ENCODE data around the gene TET3. TPM values are rescaled to one million over a fixed set of nuclear protein-coding genes. Genes with fewer than 3 reads are reported as not detected.

The TET3 gene
- total RNA-seq, 1 donor from 2014 or later, result 3.7 TPM

DNA sequence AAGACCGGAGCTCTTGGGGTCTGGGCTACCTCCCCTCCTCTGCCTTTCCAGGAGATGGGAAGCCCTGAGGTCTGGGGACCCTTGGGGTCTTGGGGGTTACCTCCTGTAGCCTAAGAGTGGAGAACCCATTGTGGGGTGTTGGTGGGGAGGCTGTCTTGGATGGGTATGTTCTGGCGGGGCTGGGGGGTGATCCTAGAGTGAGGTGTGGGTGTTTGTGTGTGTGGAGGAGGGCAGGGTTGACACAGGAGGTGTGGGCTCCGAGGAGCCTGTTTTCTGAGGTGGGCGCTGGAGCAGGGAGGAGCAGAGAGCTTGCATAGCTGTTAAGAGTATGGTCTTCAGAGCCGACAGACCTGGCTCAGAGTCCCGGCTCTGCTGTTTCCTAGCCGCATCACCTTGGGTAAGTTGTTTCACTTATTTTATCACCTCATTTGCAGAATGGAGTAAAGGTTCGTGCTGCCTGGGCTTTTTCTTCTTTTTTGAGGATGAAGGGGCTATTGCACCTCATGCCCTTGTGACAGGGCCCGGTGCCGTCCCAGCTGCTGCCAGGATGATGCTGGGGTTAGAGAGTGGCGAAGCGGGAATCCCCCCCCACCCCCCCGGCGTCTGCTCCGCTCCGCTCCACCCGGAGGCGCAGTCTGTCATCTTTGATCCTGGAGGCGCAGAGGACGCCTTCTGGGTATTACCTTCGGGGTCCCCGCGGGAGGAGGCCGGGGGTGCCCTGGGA, 17.2 kb downstream of the TET3 start:
- intact Hi-C loops (cut with DNase I), result loop anchor here (5.0 kb wide), 1 partner anchor 75 kb away; the partner anchor contains the start of gene DGUOK

DNA sequence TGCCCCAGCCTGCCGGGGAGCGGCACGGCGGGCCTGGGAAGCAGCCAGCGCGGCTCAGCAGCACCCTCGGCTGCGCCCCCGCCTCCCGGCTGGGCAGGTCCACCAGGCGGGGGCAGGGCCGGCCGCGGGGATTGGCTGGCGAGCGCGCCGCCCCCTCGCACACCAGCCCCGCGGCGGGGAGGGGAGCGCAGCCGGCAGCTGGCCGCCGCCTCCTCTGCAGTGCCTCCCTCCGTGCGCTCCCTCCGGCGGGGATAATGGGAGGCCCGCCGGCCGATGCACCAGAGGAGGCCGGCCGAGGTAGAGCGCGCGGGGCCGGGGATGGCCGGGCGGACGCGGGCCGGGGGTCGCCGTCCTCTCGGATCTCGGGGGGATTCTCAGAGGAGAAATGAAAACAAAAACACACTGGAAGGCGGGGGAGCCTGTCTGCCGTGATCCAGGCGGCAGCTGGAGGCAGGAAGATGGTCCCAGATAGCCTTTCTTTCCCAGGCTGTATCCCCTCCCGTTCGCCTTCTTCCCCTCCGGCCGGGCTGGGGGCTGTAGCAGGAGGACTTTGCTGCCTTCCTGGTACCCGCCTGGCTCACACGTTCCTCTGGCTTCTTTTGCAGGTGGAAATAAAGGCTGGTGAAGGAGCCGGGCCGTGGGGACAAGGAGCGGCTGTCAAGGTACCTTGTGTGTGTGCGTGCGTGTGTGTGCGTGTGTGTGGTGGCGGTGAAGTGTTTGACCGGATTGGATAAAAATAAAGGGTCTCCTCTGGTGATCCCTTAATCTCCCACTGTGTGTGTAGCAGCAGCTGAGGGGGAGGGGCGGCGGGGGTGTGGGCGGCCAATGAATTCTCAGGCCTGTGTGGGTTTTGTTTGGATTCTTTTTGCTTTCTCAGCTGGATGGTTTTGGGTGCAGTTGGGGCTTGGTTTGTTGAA, 18.1 kb downstream of the TET3 start:
- intact Hi-C loops (cut with DNase I), result loop anchor here (5.0 kb wide), 1 partner anchor 75 kb away; the partner anchor contains the start of gene DGUOK
- DNase-seq (ENCODE audit: low spot score), result peak; percentile 90

More for the DNA sequence above, 17.2 kb downstream of the TET3 start:
- DNase-seq (ENCODE audit: low spot score), result no peak

DNA sequence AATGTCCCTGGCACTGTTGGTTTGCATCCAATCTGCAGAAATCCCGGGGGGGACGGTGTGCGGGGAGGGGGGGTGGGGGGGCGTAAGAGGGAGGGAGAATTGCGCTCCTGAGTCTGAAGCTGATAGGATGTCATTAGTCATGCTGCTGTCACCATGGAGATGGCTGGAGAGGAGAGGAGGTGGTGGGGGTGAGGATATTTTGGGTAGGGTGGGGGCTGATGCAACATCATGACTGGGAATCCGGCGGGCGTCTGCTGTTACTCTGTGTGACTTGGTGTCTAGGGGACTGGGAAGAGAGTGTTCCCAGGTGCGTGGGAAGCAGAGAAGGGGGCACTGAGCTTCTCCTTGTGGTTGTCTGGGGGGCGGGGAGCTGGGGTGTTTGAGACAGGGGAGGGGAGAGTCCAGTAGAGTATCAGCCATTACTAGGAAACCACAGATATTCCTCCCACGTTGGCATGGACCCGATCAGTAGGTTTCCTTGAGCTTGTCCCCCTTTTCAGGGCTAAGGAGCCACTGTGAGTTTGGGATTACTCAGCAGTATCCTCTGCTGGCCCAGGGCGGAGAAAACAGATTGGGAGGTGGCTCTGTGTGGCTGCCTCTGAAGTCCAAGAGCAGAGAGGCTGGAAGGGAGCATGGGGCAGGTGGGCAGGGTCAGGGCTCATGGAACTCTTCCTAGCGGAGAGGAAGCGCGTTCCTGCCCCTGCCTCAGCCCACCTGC, 18.9 kb downstream of the TET3 start:
- no peak for DNase-seq (ENCODE audit: low spot score)
- intact Hi-C loops (cut with DNase I), result loop anchor here (5.0 kb wide), 1 partner anchor 76 kb away; the partner anchor contains the start of gene DGUOK

DNA sequence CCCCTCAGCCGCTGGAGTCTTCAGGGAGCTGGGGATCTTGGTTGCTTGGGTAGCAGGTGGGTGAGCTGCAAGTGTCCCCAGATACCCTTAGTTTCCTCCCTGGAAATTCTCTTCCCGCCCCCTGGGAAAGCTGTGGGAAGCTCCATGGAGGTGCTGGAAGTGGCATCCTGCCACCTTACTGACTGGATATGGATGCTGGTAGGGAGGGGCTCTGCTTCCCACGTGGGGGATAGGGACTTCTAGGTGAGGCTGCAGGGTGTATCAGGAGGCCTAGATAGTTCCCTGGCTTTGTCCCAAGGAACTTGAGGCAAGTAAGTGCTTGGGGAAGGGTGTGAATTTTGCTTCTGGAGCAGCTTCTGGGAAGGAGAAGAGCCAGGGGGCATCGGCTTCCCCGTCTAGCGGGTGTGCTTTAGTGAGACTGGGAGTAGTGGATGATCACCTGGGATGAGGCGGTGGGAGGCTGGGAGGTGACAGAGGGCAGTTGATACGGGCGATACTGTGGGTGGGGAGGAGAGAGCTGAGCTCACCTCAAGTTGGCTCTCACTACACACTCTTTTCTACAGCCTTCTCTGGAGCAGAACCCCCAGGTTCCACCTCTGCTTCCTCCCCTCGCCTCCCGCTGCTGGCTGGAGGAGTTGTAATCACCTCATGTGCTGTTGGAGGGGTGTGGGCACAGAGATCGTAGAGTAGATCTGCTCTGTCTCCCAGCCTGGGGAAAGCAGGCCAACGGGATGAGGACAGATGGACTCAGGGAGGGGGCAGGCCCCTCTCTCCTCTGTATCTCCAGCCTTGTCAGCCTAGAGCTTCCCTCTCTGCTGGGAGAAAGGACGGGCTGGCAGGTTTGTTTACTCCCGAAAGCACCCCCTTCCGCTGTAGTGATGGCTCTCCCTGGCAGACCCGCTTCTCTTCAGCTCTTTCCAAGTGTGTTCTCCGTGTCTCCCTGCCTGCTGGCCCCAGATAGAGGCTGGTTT, 19.8 kb downstream of the TET3 start:
- DNase-seq (ENCODE audit: low spot score), result no peak
- intact Hi-C loops (cut with DNase I), result loop anchor here (5.0 kb wide), 1 partner anchor 77 kb away; the partner anchor contains the start of gene DGUOK

DNA sequence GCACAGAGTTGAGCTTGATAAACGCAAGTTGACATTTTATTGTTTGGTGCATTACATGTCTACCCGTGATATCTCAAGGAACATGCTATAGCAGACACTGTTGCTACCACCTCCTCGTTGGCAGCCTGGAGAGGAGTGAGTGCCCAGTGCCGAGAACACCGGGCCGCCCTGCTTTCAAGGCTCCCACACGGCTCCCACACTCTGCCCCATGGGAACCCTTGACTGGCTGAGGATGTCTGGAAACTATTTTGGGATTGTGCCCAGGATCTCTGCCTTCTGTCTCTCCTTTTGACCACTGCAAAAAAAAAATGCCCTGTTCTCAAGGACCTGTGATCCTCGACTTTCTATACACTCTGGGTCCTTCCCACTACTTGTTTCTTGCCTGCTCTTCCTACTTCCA, 21.1 kb downstream of the TET3 start:
- DNase-seq (ENCODE audit: low spot score), result no peak
- intact Hi-C loops (cut with DNase I), result no loop called here

DNA sequence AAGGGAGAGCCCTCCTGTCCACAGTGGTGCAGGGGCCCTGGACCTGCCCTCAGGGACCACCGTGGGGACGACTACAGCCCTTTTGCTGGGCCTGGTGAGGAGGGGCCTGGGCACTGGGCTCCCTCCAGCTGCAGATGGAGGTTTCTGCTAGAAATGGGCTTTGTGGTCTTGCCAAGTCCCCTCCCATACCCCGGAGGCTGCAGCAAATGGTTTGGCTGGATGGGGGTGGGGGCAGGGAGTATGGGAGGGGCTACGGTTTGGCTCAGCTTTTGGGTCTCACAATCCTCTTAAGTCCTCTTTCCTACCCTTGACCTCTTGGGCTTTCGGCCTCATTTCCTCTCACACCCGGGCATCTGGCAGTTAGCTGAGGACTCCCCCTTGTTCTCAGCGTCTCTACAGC, 21.7 kb downstream of the TET3 start:
- intact Hi-C loops (cut with DNase I), result no loop called here
- no peak for DNase-seq (ENCODE audit: low spot score)

DNA sequence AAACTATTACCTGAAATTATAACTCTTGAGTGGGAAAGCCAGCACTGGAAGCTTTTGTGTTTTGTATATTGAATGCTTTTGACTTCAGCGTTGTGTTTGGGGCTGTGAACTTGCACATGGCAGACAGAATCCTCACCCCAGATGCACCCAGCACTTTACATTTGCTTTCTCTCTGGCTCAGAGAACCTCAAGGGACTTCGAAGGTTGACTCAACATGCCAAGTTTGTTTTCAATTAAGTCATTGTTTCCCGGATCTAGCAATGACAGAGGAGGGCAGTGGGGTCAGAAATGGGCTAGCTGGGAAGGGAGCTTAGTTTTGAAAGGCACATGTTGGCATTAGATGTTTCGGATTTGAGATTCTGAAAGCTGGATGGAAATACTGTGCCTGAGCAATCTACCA, 22.4 kb downstream of the TET3 start:
- intact Hi-C loops (cut with DNase I), result no loop called here
- DNase-seq (ENCODE audit: low spot score), result no peak

DNA sequence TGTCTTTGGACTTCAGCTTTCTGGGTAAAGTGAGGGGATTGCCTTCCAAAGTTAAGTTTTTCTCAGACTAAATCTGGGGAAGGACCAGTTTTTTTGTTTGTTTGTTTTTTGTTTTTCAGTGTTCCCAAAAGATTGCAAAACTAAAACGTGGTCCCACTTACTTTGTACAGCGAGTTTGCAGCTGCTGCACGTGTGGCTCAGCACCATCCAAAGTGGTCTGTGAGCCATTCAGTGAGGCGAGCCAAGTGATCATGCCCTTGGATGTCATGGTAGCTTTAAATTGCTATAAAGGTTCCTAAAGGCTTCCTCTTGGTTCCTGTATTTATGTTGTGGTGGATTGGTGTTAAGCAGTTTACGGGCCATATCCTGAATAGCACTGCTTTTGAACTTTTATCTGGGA, 23.0 kb downstream of the TET3 start:
- intact Hi-C loops (cut with DNase I), result no loop called here
- no peak for DNase-seq (ENCODE audit: low spot score)

DNA sequence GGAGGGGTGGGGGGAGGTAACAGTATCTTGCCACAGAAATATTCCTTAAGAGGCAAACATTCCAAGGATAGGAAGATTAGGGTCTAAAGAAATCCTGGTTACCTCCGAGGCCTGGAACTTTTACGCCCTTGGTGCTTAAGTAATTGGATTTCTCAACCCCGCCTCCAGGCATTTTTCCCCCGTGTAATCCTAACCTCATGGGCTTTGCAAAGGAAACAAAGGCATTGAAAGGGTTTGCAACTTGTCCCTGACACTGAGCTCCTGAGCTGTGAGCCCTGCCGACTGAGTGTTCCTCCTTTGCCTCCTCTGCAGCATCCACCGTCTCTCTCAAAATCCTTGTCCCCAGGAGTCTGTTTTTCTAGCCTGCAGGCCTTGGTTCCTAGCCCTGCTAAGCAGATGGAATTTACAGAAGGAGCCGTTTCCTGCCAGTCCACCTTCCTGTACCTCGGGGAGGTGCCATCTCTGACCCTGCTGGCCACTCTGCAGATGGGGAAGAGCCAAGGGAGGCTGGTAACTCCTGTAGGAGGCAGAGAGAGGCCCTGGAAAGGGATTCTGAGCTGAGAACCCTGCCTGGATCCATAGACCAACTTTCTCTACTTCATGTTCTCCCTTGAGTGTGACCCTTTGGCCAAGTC, 24.2 kb downstream of the TET3 start:
- intact Hi-C loops (cut with DNase I), result no loop called here
- DNase-seq (ENCODE audit: low spot score), result no peak

DNA sequence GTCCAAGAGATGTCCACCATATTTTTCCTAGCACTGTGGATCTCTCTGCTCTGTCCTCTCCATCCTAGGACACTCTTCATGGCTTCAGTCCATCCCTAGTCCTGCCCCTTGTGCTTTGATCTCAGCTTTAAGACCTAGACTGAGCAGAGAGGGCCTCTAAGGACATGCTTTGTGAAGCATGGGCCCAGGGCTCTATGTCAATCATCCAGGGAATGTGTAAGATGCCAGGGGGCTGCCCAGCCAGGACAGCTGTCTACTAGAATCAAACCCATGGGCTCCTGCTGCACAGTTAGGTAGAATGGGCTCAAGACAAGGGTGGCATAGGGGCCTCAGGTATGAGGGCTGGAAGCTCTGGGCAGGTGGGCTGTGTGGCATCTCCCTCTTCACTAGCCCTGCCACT, 24.9 kb downstream of the TET3 start:
- intact Hi-C loops (cut with DNase I), result no loop called here
- no peak for DNase-seq (ENCODE audit: low spot score)

DNA sequence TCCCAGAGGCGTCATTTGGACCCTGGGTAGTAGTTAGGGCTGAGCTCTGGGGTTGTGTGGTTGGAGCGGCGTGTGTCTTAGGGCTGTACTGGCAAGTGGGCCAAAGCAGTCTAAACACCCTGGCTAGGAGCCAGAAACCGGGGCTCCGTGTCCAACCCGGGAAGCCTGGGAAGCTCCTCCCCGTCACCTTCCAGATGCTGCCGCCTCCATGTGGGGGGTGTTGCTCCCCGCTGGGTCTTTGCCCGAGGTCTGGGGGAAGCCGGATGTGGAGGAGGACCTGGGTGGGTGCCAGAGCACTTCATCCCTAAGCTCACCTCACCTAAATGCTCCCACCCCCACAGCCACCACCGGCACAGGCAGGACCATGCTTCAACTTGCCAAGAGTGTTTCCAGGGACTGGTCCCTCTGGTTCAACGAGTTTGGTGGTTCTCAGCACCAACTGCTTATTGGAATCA, 25.4 kb downstream of the TET3 start:
- no peak for DNase-seq (ENCODE audit: low spot score)
- intact Hi-C loops (cut with DNase I), result no loop called here

DNA sequence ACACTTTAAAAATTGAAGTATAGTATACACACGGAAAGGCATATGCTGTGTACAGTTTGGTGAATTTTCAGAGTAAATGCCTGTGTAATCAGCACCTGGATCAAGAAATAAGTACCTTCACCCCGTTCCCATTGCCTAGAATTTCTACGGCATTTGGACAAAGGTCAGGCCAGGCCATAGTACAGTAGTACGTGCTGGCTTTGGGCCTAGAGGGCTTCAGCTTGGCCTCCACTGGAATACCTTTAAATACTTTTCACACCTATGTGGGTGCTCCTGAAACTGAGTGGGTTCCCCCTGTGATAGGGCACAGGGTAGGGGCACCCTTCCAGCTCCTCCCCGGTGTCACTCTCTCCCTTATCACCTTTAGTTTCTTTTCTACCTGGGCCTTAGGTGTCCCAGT, 26.5 kb downstream of the TET3 start:
- no peak for DNase-seq (ENCODE audit: low spot score)
- intact Hi-C loops (cut with DNase I), result no loop called here

DNA sequence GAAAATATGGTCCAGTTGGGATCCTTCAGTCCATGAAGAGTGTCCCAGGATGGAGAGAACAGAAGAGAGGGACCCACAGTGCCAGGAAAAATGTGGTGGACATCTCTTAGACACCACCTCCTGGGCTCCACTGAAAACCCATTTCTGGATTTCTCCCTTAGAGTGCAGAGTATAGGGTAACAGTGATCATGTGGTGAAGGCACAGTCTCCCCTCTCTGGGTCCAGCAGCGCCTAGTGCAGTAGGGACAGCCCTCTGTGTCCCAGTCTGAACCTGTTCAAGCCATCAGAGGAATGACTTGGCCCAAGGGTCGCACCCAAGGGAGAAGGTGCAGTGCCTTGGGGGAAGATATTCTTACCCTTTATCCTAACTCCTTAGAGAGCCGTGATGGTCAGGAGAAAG, 30.1 kb downstream of the TET3 start:
- DNase-seq (ENCODE audit: low spot score), result no peak
- intact Hi-C loops (cut with DNase I), result no loop called here

DNA sequence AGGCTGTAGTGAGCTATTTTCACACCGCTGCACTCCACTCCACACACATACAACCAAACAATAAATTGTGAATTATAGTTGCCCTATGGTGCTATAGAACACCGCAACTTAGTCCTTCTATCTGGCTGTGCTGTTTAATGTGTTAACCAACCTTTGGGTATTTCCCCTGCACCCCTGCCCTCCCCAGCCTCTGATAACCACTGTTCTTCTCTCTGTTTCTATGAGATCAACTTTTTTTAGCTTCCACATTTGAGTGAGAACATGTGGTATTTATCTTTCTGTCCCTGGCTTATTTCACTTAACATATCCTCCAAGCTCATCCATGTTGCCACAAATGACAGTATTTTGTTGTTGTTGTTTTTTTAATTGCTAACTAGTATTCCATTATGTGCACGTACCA, 32.5 kb downstream of the TET3 start:
- intact Hi-C loops (cut with DNase I), result no loop called here
- DNase-seq (ENCODE audit: low spot score), result no peak

DNA sequence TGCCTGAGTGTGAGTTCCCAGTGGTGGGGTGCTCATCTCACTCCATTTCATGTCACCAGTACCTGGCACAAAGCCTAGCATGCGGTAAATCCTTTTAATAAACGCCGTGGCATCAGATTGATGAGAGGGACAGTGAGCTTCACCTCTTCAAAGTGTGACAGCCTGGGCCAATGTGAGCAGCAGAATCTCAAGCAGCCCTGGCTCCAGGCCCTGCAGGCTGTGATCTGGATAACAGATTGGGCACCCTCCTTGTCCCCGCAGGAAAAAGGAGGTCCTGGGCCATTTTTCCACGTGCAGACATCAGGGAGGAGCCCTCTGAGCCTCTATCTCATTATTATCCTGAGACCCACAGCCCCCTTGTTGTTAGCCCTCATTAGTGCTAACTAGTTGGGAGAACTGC, 34.8 kb downstream of the TET3 start:
- no peak for DNase-seq (ENCODE audit: low spot score)

DNA sequence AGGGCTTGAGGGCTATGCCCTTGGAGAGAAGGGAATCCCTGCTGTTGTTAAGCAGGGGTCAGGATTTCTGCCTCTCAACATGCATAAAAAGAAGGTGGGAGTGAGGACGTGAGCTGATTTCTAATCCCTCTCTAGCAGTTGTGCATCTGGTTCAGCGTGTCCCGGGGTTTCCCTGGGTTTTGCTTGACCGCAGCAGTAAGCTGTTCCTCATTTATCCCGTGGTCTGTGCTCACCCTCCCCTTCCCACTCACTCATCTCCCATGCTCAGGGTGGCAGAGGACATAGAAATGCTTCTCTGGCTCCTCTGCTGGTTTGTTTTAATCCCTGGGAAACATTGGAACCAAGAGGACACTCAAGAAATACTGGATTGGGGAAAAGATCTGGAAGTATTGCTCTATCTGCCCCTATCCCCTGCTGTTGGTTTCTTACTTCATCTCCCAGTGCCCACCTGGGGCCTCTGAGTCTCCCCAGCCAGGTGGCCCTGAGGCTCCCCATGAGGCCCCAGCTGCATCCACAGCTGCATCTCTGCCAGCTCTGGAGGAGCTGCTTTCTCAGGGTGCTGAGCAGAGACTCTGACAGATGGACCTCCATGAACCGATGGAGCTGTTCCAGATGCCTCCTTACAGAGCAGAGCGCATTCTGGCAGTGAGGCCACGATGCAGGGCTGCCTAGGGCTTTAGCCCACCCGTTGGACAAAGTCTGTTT, 36.1 kb downstream of the TET3 start:
- intact Hi-C loops (cut with DNase I), result no loop called here
- DNase-seq (ENCODE audit: low spot score), result no peak

More for the DNA sequence above, 34.8 kb downstream of the TET3 start:
- intact Hi-C loops (cut with DNase I), result no loop called here

DNA sequence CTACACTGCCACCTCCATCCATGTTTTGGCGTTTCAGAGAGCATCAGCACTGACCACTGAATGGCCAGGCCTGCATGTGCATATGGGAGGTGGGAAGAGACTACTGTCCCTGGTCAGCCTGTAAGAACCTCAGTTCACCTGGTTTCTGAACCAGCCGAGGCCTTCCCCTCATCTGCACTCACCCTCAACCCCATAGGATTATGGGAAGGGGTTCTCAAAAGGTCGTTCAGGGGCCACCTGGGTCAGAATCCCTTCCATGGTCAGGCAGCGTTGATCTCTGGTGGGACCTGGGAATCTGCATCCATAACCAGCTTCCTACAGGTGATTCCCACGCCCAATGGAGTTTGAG, 36.7 kb downstream of the TET3 start:
- intact Hi-C loops (cut with DNase I), result no loop called here
- DNase-seq (ENCODE audit: low spot score), result no peak

DNA sequence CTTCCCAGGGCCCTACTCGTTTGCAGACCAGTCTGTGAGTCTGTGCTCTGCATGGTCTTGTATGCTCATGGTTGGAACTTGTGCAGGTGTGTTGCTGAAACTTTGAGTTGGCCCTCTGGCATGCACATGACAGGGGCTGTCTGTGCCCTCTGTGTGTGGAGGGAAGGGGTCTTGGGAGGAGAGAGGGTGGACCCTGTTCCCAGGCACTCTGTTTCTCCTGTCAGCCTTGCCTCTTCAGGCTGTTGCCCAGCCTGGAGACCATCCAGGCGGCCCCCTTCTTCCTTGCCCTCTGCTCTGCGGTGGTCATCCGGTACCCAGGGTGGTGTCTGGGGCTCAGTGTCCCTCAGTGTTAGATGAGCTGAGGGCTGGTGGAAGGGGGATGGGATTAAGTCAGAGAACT, 39.5 kb downstream of the TET3 start:
- intact Hi-C loops (cut with DNase I), result no loop called here

More for the DNA sequence above, 39.5 kb downstream of the TET3 start:
- no peak for DNase-seq (ENCODE audit: low spot score)

Data from cardiac septum (tissue), 1 donor.